Lower lobe of right lung (tissue), 2 donors: Measurements from ENCODE around the gene WSB2. TPM values are rescaled to one million over a fixed set of nuclear protein-coding genes. Genes with fewer than 3 reads are reported as not detected.

Experiments
- ATAC-seq, 2 donors: fragments of 200-7000 bp; cut with Tn5 transposase; one replicate each; pipeline ENCODE4 v1.9.1; 2020 to 2022; ENCODE audit warnings: mild to moderate bottlenecking in 2 of 2, moderate library complexity in 2 of 2
- DNase-seq: peaks from one replicate; pipeline ENCODE4 v3.0.0-alpha.2; 2020
- H3K27ac ChIP-seq: fragments of 200-600 bp; one replicate; pipeline ENCODE4 v1.8.0; 2022
- H3K27me3 ChIP-seq: fragments of 200-600 bp; one replicate; pipeline ENCODE4 v1.8.0; 2022; ENCODE audit warnings: low read depth
- H3K36me3 ChIP-seq: fragments of 200-600 bp; one replicate; pipeline ENCODE4 v1.8.0; 2022; ENCODE audit warnings: mild to moderate bottlenecking
- H3K4me1 ChIP-seq: fragments of 200-600 bp; one replicate; pipeline ENCODE4 v1.8.0; 2022
- H3K4me3 ChIP-seq: fragments of 200-600 bp; one replicate; pipeline ENCODE4 v1.8.0; 2022; ENCODE audit warnings: mild to moderate bottlenecking
- H3K9me3 ChIP-seq: fragments of 200-600 bp; one replicate; pipeline ENCODE4 v1.8.0; 2022
- CTCF ChIP-seq: fragments of 200-600 bp; IDR thresholded peaks from one replicate; pipeline ENCODE4 v1.8.0; 2022; ENCODE audit warnings: antibody characterized with exemption, mild to moderate bottlenecking
- intact Hi-C: fragments of 100-400 bp; cut with DNase I; formaldehyde crosslinking; loops from one replicate; pipeline ENCODE4 v1.11.0; 2022
- total RNA-seq: library from RNA; stranded (reverse); fragmentation: NEBNext Ultra II Directional; extraction: Animal tissue kit (Norgen Biotek cat#: 25700); gene quantifications from one replicate; pipeline ENCODE4 v1.2.1, GENCODE V29; 2021
- donor health status: DM: no; HTN: yes; CAD: no; lungs with severe emphysema.

WSB2 gene
- total RNA-seq, 1 donor from 2014 or later = 75.1 TPM

- Histone ChIP-seq H3K36me3 (no peaks in the 10 kb centered on the region), H3K4me1 (peaks cover 53% of the 10 kb centered on the region), H3K27me3 (no peaks in the 10 kb centered on the region), H3K4me3 (no peak overlapping the region), H3K9me3 (no peaks in the 10 kb centered on the region), H3K27ac (no peak overlapping the region)
- intact Hi-C loops = no loop called here
- no peak for ATAC-seq
- no peak for DNase-seq
- TF ChIP-seq CTCF = no peak
These were observed 2.8 kb downstream of the WSB2 start for GRCh38 chr12:118058227-118058626.

DNA sequence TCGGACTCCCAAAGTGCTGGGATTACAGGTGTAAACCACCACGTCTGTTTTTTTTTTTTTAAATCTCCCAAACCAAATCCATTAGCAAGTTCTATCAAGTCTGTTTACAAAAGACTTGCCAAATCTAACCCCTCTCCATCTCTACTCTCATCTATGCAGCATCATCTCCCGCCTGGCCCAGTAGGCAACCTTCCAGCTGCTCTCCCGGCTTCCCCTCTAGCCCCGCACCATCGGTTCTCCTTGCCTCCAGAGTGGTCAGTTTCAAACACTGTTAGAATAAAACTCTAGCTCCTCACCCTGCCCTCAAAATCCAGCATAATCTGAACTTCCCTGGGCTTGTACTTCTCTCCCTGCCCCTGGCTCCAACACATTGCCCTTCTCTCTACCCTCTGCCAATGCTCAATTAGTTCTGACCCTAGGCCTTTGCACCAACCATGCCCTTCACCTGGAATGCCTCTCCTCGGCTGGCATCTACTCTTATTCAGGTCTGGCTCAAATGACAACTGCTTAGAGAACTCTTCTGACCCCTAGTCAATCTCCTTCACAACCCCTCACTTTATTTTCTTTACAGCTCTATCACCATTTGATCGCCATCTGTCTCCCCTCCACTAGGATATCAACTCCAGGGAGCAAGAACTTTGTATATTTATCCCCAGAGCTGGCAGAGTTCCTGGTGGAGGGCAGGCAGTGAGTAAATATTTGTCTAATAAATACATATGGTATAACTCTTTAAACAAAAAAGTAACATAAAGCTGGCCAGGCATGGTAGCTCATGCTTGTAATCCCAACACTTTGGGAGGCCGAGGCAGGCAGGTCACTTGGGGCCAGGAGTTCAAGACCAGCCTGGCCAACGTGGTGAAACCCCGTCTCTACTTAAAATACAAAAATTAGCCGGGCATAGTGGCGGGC is 4.9 kb downstream of the WSB2 start:
- Histone ChIP-seq H3K36me3 (peaks cover 11% of the 10 kb centered on the region), H3K9me3 (no peaks in the 10 kb centered on the region), H3K27ac (no peak overlapping the region), H3K4me1 (peaks cover 66% of the 10 kb centered on the region), H3K27me3 (no peaks in the 10 kb centered on the region), H3K4me3 (no peak overlapping the region)
- ATAC-seq (no peak), DNase-seq (no peak)
- intact Hi-C loops = no loop called here
- TF ChIP-seq CTCF = no peak

GRCh38 chr12:118055144-118055557 is 5.8 kb downstream of the WSB2 start:
- intact Hi-C loops = no loop called here
- DNase-seq (peak; percentile 61), ATAC-seq (peak; percentile 25 to 57)
- peaks cover 66% of the 10 kb centered on the region for H3K4me1 ChIP-seq
- peak; percentile 63 for TF ChIP-seq CTCF
- no peaks in the 10 kb centered on the region for H3K9me3 ChIP-seq
- H3K4me3 ChIP-seq = no peak overlapping the region
- H3K36me3 ChIP-seq = peaks cover 21% of the 10 kb centered on the region
- H3K27me3 ChIP-seq = no peaks in the 10 kb centered on the region
- no peak overlapping the region for H3K27ac ChIP-seq

DNA sequence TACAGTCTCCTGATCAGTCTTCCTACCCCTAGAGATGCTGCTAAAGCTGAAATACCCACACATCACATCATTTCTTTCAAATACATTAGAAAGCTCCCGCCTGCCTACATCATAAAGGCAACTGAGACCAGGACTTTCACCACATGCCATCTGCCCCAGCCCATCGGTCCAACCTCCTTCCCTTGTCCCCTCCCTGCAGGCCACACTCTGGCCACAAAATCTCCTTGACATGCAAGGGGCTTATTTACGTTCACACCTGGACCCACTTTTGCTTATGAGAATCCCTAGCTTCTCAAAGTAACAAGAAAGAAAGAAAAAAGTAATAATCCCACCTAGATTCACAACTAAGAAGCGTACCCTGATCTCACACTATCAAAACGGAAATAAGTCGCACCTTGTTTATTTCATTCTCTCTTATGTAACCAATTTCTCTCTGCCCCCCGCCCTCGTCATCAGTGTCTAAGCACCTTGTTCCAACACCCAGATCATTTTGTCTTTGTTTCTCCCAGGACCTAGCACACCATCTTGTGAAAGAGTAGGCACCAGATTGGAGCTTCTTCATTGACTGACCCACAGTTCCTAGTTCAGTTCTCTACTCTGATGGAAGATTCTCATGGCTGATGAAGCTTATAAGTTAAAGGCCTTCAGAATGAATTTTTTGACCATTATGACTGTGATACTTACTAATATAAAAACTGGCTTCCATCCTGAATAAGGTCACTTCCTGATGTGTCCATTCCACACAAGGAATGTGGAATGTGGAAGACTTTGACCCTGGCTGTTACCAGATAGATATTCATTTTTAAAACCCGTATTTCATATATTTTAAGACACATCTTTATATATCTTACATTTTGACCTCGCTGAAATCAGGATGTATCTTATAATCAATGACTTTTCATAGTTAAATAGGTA is 7.7 kb downstream of the WSB2 start:
- DNase-seq (no peak), ATAC-seq (no peak)
- intact Hi-C loops = no loop called here
- H3K4me1 ChIP-seq = peaks cover 55% of the 10 kb centered on the region
- no peak for TF ChIP-seq CTCF
- H3K9me3 ChIP-seq = no peaks in the 10 kb centered on the region
- peaks cover 37% of the 10 kb centered on the region for H3K36me3 ChIP-seq
- H3K27ac ChIP-seq = peak overlapping the region; percentile 74
- H3K27me3 ChIP-seq = no peaks in the 10 kb centered on the region
- no peak overlapping the region for H3K4me3 ChIP-seq

GRCh38 chr12:118052324-118053070 is 8.5 kb downstream of the WSB2 start:
- intact Hi-C loops = no loop called here
- Histone ChIP-seq H3K4me3 (no peak overlapping the region), H3K27me3 (no peaks in the 10 kb centered on the region), H3K27ac (peak overlapping the region; percentile 74), H3K9me3 (no peaks in the 10 kb centered on the region), H3K4me1 (peaks cover 55% of the 10 kb centered on the region), H3K36me3 (peaks cover 44% of the 10 kb centered on the region)
- DNase-seq = peak; percentile 68
- ATAC-seq = peak; percentile 95 to 97
- no peak for TF ChIP-seq CTCF
